GM18520 (cell line): ENCODE measurements around the gene MOV10L1.
"Not testable (repeated sequence)": the region's sequence is repeated elsewhere in the genome, so short reads cannot be mapped to it uniquely, and the experiment has no call there.

Experiments
- ATAC-seq: cut with Tn5 transposase; IDR thresholded peaks from one replicate; pipeline ENCODE4 v1.9.1; 2021; ENCODE audit not compliant: unreplicated experiment

MOV10L1 gene

DNA sequence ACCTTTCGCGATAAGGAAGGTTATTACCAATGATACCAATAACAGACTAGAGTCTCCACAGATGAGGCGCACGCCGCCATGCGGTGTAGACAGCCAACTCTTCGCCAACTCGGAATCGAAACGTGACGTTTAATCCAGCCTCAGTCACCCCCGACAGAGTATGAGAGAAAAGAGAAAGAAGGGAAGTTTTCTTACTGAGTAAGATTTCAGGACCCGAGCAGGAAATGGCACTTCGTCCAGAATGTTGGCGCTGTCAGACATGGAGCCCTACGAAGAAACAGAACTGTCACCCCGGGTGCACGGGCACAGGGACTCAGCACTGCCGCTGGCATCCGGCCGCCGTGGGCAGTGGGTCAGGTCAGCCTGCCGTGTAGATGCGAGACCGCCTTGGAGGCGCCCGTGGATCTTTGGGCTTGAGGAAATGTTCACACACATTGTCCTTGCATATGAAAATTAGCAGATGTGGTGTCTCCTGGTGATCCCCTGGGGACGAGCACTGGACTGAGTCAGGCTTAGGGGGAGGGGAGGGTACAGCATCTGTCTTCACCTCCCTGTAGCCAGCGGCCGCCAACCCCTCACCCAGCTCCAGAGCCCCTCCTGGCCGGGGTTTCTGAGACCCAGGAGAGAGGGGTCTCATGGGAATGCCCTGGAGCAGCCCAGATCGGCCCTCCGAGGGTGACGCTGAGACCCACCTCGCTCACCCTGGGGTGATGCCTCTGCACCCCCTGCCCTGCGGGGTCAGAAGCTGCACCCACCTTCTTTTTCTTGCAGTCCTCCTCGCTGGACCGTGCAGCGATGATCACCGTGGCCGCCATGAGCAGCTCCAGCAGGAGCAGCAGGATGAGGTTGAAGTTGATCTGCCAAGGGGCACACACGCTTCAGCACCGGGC, 12.9 kb upstream of the MOV10L1 start:
- ATAC-seq: no peak

DNA sequence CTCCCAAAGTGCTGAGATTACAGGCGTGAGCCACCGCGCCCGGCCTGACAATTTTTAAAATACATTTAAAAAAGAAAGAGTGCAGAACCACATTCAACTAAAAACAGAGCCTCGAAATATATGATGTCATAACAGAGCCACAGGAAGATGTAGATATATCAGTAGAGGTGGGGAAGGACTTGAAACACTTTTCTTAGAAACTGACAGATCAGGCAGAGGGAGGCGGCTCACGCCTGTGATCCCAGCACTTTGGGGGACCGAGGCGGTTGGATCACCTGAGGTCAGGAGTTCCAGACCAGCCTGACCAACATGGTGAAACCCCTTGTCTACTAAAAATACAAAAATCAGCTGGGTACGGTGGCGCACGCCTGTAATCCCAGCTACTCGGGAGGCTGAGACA, 11.6 kb upstream of the MOV10L1 start:
- no peak for ATAC-seq

DNA sequence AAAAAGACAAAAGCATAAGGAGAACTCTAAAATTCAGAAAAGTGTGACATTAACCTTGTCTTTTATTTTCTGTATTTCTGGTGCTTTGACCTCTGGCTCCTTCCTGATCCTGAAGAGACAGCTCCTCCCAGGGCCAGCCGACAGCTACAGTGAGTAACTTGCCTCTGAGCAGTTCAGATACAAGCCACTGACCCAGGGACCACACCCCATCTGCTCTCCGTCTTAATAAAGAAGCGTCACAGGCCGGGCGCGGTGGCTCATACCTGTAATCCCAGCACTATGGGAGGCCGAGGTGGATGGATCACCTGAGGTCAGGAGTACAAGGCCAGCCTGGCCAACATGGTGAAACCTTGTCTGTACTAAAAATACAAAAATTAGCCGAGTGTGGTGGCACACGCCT, 11.0 kb upstream of the MOV10L1 start:
- ATAC-seq: no peak

DNA sequence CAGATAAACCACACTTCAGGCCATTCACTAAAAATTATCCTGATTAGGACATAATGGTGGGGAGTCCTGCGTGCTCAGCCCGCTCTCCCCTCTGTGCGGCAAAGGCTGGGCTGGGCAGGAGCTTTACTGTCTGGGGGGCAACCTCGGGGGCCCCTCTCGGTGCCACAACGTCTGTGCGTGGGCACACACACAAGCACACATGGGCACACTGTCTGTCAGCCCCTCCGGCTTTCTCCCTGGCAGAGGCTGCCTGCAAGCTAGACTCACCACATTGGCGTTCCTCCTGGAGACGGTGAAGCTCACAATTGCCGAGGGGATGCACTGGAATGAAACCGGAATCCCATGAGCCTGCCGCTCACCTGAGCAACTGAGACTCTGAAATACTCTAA, 9.7 kb upstream of the MOV10L1 start:
- no peak for ATAC-seq

DNA sequence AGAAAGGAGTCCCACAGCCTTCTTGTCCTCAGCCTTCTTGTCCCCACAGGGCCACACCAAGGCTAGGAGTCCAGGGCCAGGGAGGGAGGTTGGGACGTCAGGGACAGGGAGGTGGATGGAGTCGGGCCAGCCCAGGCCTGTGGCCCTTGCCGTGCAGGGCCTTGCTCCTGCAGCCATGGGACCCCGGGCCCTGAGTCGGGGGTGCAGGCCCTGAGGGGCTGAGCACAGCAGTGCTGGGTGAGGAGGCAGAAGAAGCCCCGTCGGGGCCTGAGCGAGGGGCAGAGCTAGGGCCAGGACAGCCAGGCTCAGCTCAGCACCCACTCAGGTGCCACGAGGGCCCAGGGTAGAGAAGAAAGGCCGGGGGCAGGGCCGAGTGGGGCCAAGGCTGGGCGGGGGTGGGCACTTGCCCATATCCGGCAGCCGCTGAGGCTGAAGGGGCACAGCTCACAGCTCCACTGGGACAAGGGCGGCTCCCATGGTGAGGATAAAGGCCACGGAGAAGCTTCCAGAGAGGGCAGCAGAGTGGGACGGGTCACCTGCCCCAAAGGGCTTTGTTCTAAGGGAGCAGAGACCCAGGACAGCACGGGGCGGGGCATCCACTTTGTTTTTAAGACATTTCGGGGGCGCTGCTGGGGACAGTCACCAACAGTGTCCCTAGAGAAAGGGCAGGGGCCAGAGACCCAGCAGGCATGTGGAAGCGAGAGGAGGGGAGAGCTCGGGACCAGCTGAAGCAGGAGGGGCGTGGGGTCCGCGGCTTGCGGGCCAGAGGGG, 8.2 kb upstream of the MOV10L1 start:
- no peak for ATAC-seq

- no peak for ATAC-seq
Measured at GRCh38 chr22:50082197-50082715, 7.5 kb upstream of the MOV10L1 start.

- ATAC-seq: no peak
Measured at GRCh38 chr22:50082961-50083461, 6.8 kb upstream of the MOV10L1 start.

DNA sequence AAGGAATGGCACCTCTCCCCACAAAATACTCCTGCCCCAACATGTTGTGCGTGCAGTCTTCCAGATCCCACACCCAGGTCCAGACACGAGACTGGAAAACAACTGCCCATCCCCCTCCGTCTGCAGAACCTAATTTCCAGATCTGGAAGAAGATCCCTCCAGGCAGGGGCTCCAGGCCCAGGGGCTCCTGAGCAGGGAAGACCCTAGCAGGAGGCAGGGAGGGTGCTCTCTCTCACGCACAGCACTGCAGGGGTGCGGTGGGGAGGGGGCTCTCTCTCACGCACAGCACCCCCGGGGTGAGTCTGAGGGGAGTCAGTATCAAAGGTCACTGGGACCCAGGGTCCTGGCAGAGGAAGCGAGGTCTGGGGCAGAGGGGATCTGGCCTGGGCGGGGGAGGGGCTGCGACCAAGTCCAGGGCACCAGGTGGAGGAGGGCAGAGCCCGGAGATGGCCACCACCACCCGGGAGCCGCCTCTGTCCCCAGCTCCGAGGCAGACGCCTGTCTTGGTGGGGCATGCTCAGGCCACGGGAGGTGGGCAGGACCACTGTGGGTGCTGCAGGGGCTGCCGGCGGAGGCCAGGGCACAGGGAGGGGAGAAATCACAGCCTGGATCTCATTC, 6.2 kb upstream of the MOV10L1 start:
- no peak for ATAC-seq

GRCh38 chr22:50084080-50084477, 5.7 kb upstream of the MOV10L1 start:
- no peak for ATAC-seq

- ATAC-seq: no peak
Measured at GRCh38 chr22:50084614-50085021, 5.2 kb upstream of the MOV10L1 start.

- ATAC-seq: no peak
Measured at GRCh38 chr22:50085211-50085972, 4.4 kb upstream of the MOV10L1 start, which contains the start of gene MLC1. Gene MLC1, minus strand, starts transcription at chr22:50085426. Its CDS starts 524 bp downstream, at chr22:50084902.

GRCh38 chr22:50086526-50086925, 3.3 kb upstream of the MOV10L1 start:
- ATAC-seq: no peak

- not testable (repeated sequence) for ATAC-seq
Measured at GRCh38 chr22:50086975-50087374, 2.8 kb upstream of the MOV10L1 start.

- no peak for ATAC-seq
Measured at GRCh38 chr22:50087646-50088045, 2.2 kb upstream of the MOV10L1 start.

DNA sequence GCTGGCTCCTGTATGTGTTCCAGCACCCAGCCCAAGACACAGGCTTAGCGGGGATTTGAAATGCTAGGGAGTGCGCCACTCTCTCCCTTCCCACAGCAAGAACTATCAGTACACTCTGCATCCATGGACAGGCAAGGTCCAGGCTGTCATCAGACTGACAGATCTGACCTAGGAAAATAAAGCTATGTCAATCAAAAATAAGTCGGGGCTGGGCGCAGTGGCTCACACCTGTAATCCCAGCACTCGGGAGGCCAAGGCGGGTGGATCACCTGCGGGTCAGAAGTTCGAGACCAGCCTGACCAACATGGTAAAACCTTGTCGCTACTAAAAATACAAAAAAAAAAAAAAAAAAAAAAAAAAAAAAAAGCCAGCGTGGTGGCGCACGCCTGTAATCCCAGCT, 1.7 kb upstream of the MOV10L1 start:
- ATAC-seq: no peak

GRCh38 chr22:50089231-50089630, 575 bp upstream of the MOV10L1 start:
- ATAC-seq: no peak

GRCh38 chr22:50090412-50090714, 557 bp downstream of the MOV10L1 start:
- no peak for ATAC-seq

DNA sequence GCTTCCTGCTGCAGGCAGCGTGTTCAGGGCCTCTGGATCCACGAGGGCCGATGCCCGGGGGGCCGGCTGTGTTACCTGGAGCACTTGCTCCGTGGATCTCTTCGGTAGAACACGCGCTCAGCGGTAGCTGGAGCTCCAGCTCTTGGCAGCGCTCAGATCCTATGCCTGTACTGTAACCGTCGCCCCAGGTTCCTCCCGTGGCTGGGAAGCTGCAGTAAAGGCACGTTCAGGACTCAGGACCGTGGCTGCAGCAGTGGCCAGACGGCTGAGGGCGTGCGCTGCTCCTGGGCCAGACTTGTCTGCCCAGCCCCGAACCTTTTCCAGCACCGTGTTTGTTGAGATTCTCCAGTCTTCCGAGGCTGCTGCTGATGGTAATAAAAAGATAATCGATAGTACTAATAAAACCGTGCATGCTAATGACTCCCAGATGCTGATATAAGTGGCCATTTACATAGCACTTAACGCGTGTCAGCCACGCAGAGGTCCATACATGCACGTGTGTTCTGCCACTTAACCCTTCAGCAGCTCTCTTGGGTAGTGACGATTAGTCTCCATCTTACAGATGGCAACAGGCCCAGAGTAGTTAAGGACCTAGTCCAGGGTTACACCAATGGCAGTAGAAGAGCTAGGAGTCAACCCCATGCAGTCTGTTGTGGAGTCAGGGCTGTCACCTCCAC, 1.4 kb downstream of the MOV10L1 start:
- no peak for ATAC-seq

GRCh38 chr22:50092342-50092741, 2.5 kb downstream of the MOV10L1 start:
- ATAC-seq: no peak

- ATAC-seq: no peak
Measured at GRCh38 chr22:50098052-50098451, 8.2 kb downstream of the MOV10L1 start.
